Measurements from ENCODE around the gene RFXAP. TPM values are rescaled to one million over a fixed set of nuclear protein-coding genes. Genes with fewer than 3 reads are reported as not detected.

The RFXAP gene
- total and polyA plus RNA-seq, 9 of the 15 experiments (the other 6 are each of a cell fraction or from before 2014, with no cell fraction given), result 2.1 to 9.7 (median 2.9) TPM

DNA sequence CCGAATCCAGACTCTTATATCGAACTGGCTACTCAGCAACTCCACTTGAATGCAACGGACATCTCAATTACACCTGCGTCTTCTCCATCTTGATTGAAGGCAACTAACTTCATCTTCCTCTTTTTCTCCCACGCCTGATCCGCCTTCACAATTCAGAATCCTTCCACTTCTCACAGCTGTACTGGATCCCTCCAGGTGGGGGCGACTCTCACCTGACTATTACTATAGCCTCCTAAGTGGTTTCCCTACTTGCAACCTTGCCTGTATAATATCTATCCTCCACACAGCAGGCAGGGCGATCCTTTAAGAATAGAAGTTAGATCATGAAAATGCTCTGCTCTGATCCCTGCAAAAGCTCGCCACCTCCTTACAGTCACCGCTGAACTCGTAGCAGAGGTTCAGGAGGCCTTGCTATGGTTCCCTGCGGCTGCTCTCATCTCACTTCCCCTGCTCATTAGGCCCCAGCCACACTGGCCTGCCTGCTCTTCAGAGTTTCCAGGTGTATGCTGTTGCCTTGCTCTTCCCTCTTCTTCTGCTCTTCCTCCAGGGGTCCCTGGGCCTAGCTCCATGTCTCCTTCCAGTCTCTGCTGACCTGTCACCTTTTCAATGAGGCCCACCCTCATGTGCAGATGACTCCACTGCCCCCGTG, 31.9 kb downstream of the RFXAP start (continued):
- TF ChIP-seq CTCF (IDR thresholded peaks at IDR 0.05 in 2 of 3, conservative IDR thresholded peaks at IDR 0.05 in 1 of 3; ENCODE audit: insufficient read depth in 2 of 3, low read depth in 1 of 3, low read length in 3 of 3) (peak; percentile 26 to 44 (median 41); a peak in 5 of 6 replicates), FOSL1 (tag; conservative IDR thresholded peaks at IDR 0.05) (no peak), KLF10 (CRISPR knock-in tag; IDR thresholded peaks at IDR 0.05) (no peak)

- H3K4me3 ChIP-seq, result no peak overlapping the region
- BruUV-seq (replicated peaks), result no TSS peak
- DNase-seq (ENCODE audit: extremely low read depth in 1 of 4, low spot score in 3 of 4), result no peak
- H3K4me2 ChIP-seq (ENCODE audit: insufficient read depth, low read length), result no peak overlapping the region
- in situ Hi-C loops (cut with MboI), result loop anchor here (10.0 kb wide), 1 partner anchor 128 kb away; no protein-coding TSS in a partner anchor
- peaks cover 3 to 7% of the 10 kb centered on the region in 2 experiments; a peak in 4 of 5 replicates for H3K27me3 ChIP-seq (ENCODE audit: control insufficient read depth in 2 of 2, insufficient read depth in 2 of 2, low read length in 2 of 2)
- ATAC-seq, result no peak
- intact Hi-C loops (cut with micrococcal nuclease), result loop anchor here (5.0 kb wide), 1 partner anchor 125 kb away; no protein-coding TSS in a partner anchor
- H4K20me1 ChIP-seq (replicated peaks; ENCODE audit: control insufficient read depth, insufficient read depth, low read length), result no peaks in the 10 kb centered on the region
- no peaks in the 10 kb centered on the region for H3K79me2 ChIP-seq (ENCODE audit: control insufficient read depth, insufficient read depth, low read length)
- ChIA-PET CTCF (ENCODE audit: low intra/inter-chr PET ratio) (no interaction called here), POLR2A (no interaction called here)
- no peaks in the 10 kb centered on the region; a peak in 1 of 5 replicates for H3K4me1 ChIP-seq (replicated peaks in 1 of 2; ENCODE audit: control insufficient read depth in 2 of 2, insufficient read depth in 2 of 2, low read length in 2 of 2)
- no peak overlapping the region for H3K27ac ChIP-seq (ENCODE audit: extremely low read depth, low read depth, low read length)
- H2AFZ ChIP-seq (ENCODE audit: low read depth, low read length), result no peak overlapping the region
- H3K9ac ChIP-seq (ENCODE audit: insufficient read depth in 1 of 2, low read depth in 2 of 2, low read length in 2 of 2), result no peak overlapping the region
- H3K9me1 ChIP-seq (ENCODE audit: control insufficient read depth, insufficient read depth, low read length), result no peaks in the 10 kb centered on the region
- FAIRE-seq, result no peak
- no peaks in the 10 kb centered on the region for H3K36me3 ChIP-seq (ENCODE audit: control insufficient read depth, insufficient read depth, low read length)
- H3K9me3 ChIP-seq (replicated peaks; ENCODE audit: control insufficient read depth, insufficient read depth, low read depth, low read length), result no peaks in the 10 kb centered on the region
- TF ChIP-seq HMGN3 (IDR thresholded peaks at IDR 0.05; ENCODE audit: borderline replicate concordance, extremely low read depth, insufficient read length, low read depth, low read length), result no peak
- TF ChIP-seq ZSCAN32 (CRISPR knock-in tag; IDR thresholded peaks at IDR 0.05), result no peak
- TF ChIP-seq ZNF175 (CRISPR knock-in tag; IDR thresholded peaks at IDR 0.05; ENCODE audit: low read depth), result no peak
- TF ChIP-seq, protein P1, sequence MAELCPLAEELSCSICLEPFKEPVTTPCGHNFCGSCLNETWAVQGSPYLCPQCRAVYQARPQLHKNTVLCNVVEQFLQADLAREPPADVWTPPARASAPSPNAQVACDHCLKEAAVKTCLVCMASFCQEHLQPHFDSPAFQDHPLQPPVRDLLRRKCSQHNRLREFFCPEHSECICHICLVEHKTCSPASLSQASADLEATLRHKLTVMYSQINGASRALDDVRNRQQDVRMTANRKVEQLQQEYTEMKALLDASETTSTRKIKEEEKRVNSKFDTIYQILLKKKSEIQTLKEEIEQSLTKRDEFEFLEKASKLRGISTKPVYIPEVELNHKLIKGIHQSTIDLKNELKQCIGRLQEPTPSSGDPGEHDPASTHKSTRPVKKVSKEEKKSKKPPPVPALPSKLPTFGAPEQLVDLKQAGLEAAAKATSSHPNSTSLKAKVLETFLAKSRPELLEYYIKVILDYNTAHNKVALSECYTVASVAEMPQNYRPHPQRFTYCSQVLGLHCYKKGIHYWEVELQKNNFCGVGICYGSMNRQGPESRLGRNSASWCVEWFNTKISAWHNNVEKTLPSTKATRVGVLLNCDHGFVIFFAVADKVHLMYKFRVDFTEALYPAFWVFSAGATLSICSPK (IDR thresholded peaks at IDR 0.05; ENCODE audit: borderline replicate concordance), result no peak
- no peak for TF ChIP-seq ZNF217 (CRISPR knock-in tag; IDR thresholded peaks at IDR 0.05)
- TF ChIP-seq E2F4 (CRISPR knock-in tag; IDR thresholded peaks at IDR 0.05; ENCODE audit: low read depth), result no peak
- no peak for TF ChIP-seq ZBTB2 (IDR thresholded peaks at IDR 0.05)
- TF ChIP-seq GABPB1 (CRISPR knock-in tag; IDR thresholded peaks at IDR 0.05), result no peak
- TF ChIP-seq ELF4 (CRISPR knock-in tag; IDR thresholded peaks at IDR 0.05), result no peak
- no peak for TF ChIP-seq TAL1 (IDR thresholded peaks at IDR 0.05)
Observed at GRCh38 chr13:36857253-36857652, 38.2 kb downstream of the RFXAP start.
